Fibroblast of lung (primary cell): ENCODE data around the gene IMPDH1. TPM values are rescaled to one million over a fixed set of nuclear protein-coding genes. Genes with fewer than 3 reads are reported as not detected.

ENCODE experiments used
- DNase-seq, 2 donors: peaks; one replicate each; pipeline versions ENCODE4 v3.0.0 to v3.0.0-alpha.2; 2010; ENCODE audit warnings: low read depth in 2 of 2
- H2AFZ ChIP-seq: 2 replicates; pipeline ENCODE4 v1.5.1; 2012; ENCODE audit warnings: low read length, control low read depth, inconsistent platforms
- H3K27ac ChIP-seq: 2 replicates; pipeline ENCODE4 v1.5.1; 2011; ENCODE audit warnings: low read length, control low read depth; ENCODE audit not compliant: insufficient read depth
- H3K27me3 ChIP-seq: 2 replicates; pipeline ENCODE4 v1.5.1; 2011; ENCODE audit warnings: mild to moderate bottlenecking, low read length; ENCODE audit not compliant: control insufficient read depth, insufficient read depth
- H3K36me3 ChIP-seq: 2 replicates; pipeline ENCODE4 v1.5.1; 2011; ENCODE audit warnings: low read length; ENCODE audit not compliant: control insufficient read depth, insufficient read depth
- H3K4me1 ChIP-seq: 2 replicates; pipeline ENCODE4 v1.5.1; 2011; ENCODE audit warnings: low read length; ENCODE audit not compliant: control insufficient read depth, insufficient read depth; ENCODE audit errors: extremely low read depth
- H3K4me2 ChIP-seq: 2 replicates; pipeline ENCODE4 v1.5.1; 2011; ENCODE audit warnings: low read length, control low read depth; ENCODE audit not compliant: insufficient read depth; ENCODE audit errors: extremely low read depth
- H3K4me3 ChIP-seq, 4 experiments: fragments of 200-600 bp in 1 of 4; sonication (generic) in 1 of 4; replicated peaks in 1 of 4; 2 replicates each; pipeline ENCODE4 v1.5.1; 2011 to 2016; ENCODE audit warnings: low read length in 4 of 4, low read depth in 3 of 4, mild to moderate bottlenecking in 3 of 4, control low read depth in 2 of 4, inconsistent platforms in 1 of 4, mixed read lengths in 1 of 4; ENCODE audit not compliant: insufficient read depth in 1 of 4; ENCODE audit errors: control extremely low read depth in 1 of 4
- H3K79me2 ChIP-seq: 2 replicates; pipeline ENCODE4 v1.5.1; 2012; ENCODE audit warnings: mild to moderate bottlenecking, low read length, inconsistent platforms; ENCODE audit not compliant: control insufficient read depth, insufficient read depth
- H3K9ac ChIP-seq: 2 replicates; pipeline ENCODE4 v1.5.1; 2011; ENCODE audit warnings: mild to moderate bottlenecking, low read length, control low read depth; ENCODE audit not compliant: insufficient read depth
- H3K9me3 ChIP-seq: 2 replicates; pipeline ENCODE4 v1.5.1; 2012; ENCODE audit warnings: low read depth, low read length; ENCODE audit not compliant: control insufficient read depth, insufficient read depth
- H4K20me1 ChIP-seq: 2 replicates; pipeline ENCODE4 v1.5.1; 2011; ENCODE audit warnings: low read length; ENCODE audit not compliant: control insufficient read depth, insufficient read depth; ENCODE audit errors: extremely low read depth
- CTCF ChIP-seq, 2 donors: IDR thresholded peaks in 1 of 2; conservative IDR thresholded peaks in 1 of 2; 1 replicate in 1 of 2; 2 replicates in 1 of 2; pipeline ENCODE4 v1.5.1; 2011 to 2012; ENCODE audit warnings: low read length in 2 of 2, control low read depth in 1 of 2, inconsistent platforms in 1 of 2, low read depth in 1 of 2, mild to moderate bottlenecking in 1 of 2
- EZH2 ChIP-seq: IDR thresholded peaks from 2 replicates; pipeline ENCODE4 v1.5.1; 2012; ENCODE audit warnings: low read length, control low read depth, mild to moderate bottlenecking; ENCODE audit errors: missing control alignments
- polyA plus RNA-seq, 2 donors: library from polyadenylated mRNA; depleted of rRNA in 1 of 2; stranded (reverse) in 1 of 2; unstranded in 1 of 2; fragments of >200 nt; gene quantifications; 2 replicates each; pipeline ENCODE4 v1.2.1, GENCODE V29; 2011 to 2012; ENCODE audit warnings: missing spikeins in 1 of 2
- total RNA-seq: library from RNA; depleted of rRNA; stranded (reverse); fragments of >200 nt; gene quantifications from 2 replicates; pipeline ENCODE4 v1.2.1, GENCODE V29; 2014

The IMPDH1 gene
- total and polyA plus RNA-seq, 2 donors (not counting 1 experiment from before 2014, with no cell fraction given): 30.2 to 56.5 TPM

GRCh38 chr7:128427289-128427891 lies 17.6 kb upstream of the IMPDH1 start:
- no peak overlapping the region for H3K4me2 ChIP-seq
- no peak overlapping the region for H3K9ac ChIP-seq
- H3K4me3 ChIP-seq: no peak overlapping the region
- H3K79me2 ChIP-seq: no peaks in the 10 kb centered on the region
- peak; percentile 42 to 73 for DNase-seq
- no peak for TF ChIP-seq EZH2
- peak; percentile 54 to 62 for TF ChIP-seq CTCF (conservative IDR thresholded peaks at IDR 0.05 in 1 of 2, IDR thresholded peaks at IDR 0.05 in 1 of 2; ENCODE audit: low read depth in 1 of 2, low read length in 2 of 2)
- H2AFZ ChIP-seq: no peak overlapping the region
- no peaks in the 10 kb centered on the region for H3K27me3 ChIP-seq
- no peaks in the 10 kb centered on the region for H3K4me1 ChIP-seq
- H4K20me1 ChIP-seq: no peaks in the 10 kb centered on the region
- H3K36me3 ChIP-seq: no peaks in the 10 kb centered on the region
- no peak overlapping the region for H3K27ac ChIP-seq
- H3K9me3 ChIP-seq: no peaks in the 10 kb centered on the region

- peak; percentile 27 to 66 for DNase-seq
- H3K9ac ChIP-seq: no peak overlapping the region
- H3K36me3 ChIP-seq: no peaks in the 10 kb centered on the region
- H3K27ac ChIP-seq: no peak overlapping the region
- no peak overlapping the region for H3K4me2 ChIP-seq
- no peak overlapping the region for H3K4me3 ChIP-seq
- no peaks in the 10 kb centered on the region for H4K20me1 ChIP-seq
- no peaks in the 10 kb centered on the region for H3K79me2 ChIP-seq
- TF ChIP-seq EZH2 (no peak), CTCF (conservative IDR thresholded peaks at IDR 0.05 in 1 of 2, IDR thresholded peaks at IDR 0.05 in 1 of 2; ENCODE audit: low read depth in 1 of 2, low read length in 2 of 2) (peak; percentile 93 to 97)
- no peaks in the 10 kb centered on the region for H3K4me1 ChIP-seq
- H2AFZ ChIP-seq: no peak overlapping the region
- H3K27me3 ChIP-seq: no peaks in the 10 kb centered on the region
- H3K9me3 ChIP-seq: no peaks in the 10 kb centered on the region
These were observed 16.1 kb upstream of the IMPDH1 start for GRCh38 chr7:128425850-128426249.

- H3K27me3 ChIP-seq: no peaks in the 10 kb centered on the region
- no peaks in the 10 kb centered on the region for H4K20me1 ChIP-seq
- no peaks in the 10 kb centered on the region for H3K4me1 ChIP-seq
- H2AFZ ChIP-seq: no peak overlapping the region
- no peaks in the 10 kb centered on the region for H3K36me3 ChIP-seq
- no peak overlapping the region for H3K9ac ChIP-seq
- H3K27ac ChIP-seq: no peak overlapping the region
- H3K79me2 ChIP-seq: no peaks in the 10 kb centered on the region
- no peaks in the 10 kb centered on the region for H3K9me3 ChIP-seq
- no peak overlapping the region for H3K4me3 ChIP-seq
- no peak for DNase-seq
- TF ChIP-seq EZH2 (no peak), CTCF (conservative IDR thresholded peaks at IDR 0.05 in 1 of 2, IDR thresholded peaks at IDR 0.05 in 1 of 2; ENCODE audit: low read depth in 1 of 2, low read length in 2 of 2) (no peak)
- no peak overlapping the region for H3K4me2 ChIP-seq
These were observed 15.0 kb upstream of the IMPDH1 start for GRCh38 chr7:128424686-128425275.
